Measurements from ENCODE around the gene C19orf44. TPM values are rescaled to one million over a fixed set of nuclear protein-coding genes. Genes with fewer than 3 reads are reported as not detected.

The C19orf44 gene
- total and polyA plus RNA-seq, 2 of the 4 experiments (the other 2 are of a cell fraction) = 1.4 to 3.8 TPM

GRCh38 chr19:16463341-16463990 lies 32.7 kb upstream of the C19orf44 start:
- CTCF ChIA-PET = no interaction called here
- Histone ChIP-seq H4K5ac (ENCODE audit: low read depth, low read length) (no peak overlapping the region), H3K79me1 (ENCODE audit: low read depth in 1 of 2, low read length in 2 of 2) (peaks cover 42 to 88% of the 10 kb centered on the region in 2 experiments), H2AFZ (replicated peaks; ENCODE audit: low read length, poor library complexity) (no peak overlapping the region), H2AK5ac (ENCODE audit: low read depth, low read length) (no peak overlapping the region), H3K4me2 (ENCODE audit: low read depth, low read length) (peak overlapping the region; percentile 52), H4K91ac (ENCODE audit: insufficient read depth, low read depth, low read length) (no peak overlapping the region), H3K9me1 (ENCODE audit: insufficient read depth, low read length) (peaks cover 28% of the 10 kb centered on the region), H4K20me1 (ENCODE audit: insufficient read depth, low read length) (peaks cover 88% of the 10 kb centered on the region), H3K27ac (ENCODE audit: insufficient read depth, low read length) (no peak overlapping the region), H2BK15ac (ENCODE audit: low read depth, low read length) (no peak overlapping the region), H3K9me3 (ENCODE audit: control insufficient read depth, insufficient read depth, low read length) (no peaks in the 10 kb centered on the region), H3K4ac (ENCODE audit: low read depth, low read length) (no peak overlapping the region), H3K23ac (ENCODE audit: low read depth, low read length) (no peak overlapping the region), H3K56ac (ENCODE audit: extremely low read depth, insufficient read depth, low read length) (no peak overlapping the region), H2BK5ac (ENCODE audit: low read depth, low read length, poor library complexity, severe bottlenecking) (no peak overlapping the region), H3K9ac (ENCODE audit: low read depth, low read length) (0 out of 2 replicates have a peak overlapping the region, but pooled peaks have one; percentile 22), H3K27me3 (ENCODE audit: control insufficient read depth, insufficient read depth, low read length) (no peaks in the 10 kb centered on the region), H2BK120ac (ENCODE audit: low read depth, low read length) (no peak overlapping the region), H3K4me1 (ENCODE audit: control insufficient read depth, insufficient read depth, low read length) (peaks cover 11% of the 10 kb centered on the region), H2AK9ac (replicated peaks; ENCODE audit: low read depth, low read length, poor library complexity) (no peak overlapping the region), H4K8ac (ENCODE audit: low read depth in 2 of 2, low read length in 2 of 2) (no peak overlapping the region), H3K36me3 (ENCODE audit: control insufficient read depth, insufficient read depth, low read length) (no peaks in the 10 kb centered on the region), H3K14ac (replicated peaks; ENCODE audit: low read depth, low read length) (no peak overlapping the region), H3K4me3 (ENCODE audit: insufficient read depth, low read depth, low read length) (no peak overlapping the region), H2BK20ac (ENCODE audit: low read depth, low read length) (no peak overlapping the region), H3K18ac (ENCODE audit: low read depth, low read length) (no peak overlapping the region)
- TF ChIP-seq CHD1 (IDR thresholded peaks at IDR 0.05; ENCODE audit: low read depth, low read length) (no peak), POLR2A (IDR thresholded peaks at IDR 0.05; ENCODE audit: low read depth, low read length) (no peak), CTCF (conservative IDR thresholded peaks at IDR 0.05; ENCODE audit: low read depth, low read length) (no peak), USF2 (IDR thresholded peaks at IDR 0.05; ENCODE audit: low read depth, low read length) (no peak), RAD21 (IDR thresholded peaks at IDR 0.05; ENCODE audit: low read length) (no peak), MAZ (IDR thresholded peaks at IDR 0.05; ENCODE audit: borderline replicate concordance, low read depth, low read length) (no peak), RCOR1 (IDR thresholded peaks at IDR 0.05; ENCODE audit: insufficient replicate concordance, low read length) (no peak), MAFK (IDR thresholded peaks at IDR 0.05; ENCODE audit: low read depth, low read length) (no peak), MXI1 (IDR thresholded peaks at IDR 0.05; ENCODE audit: borderline replicate concordance, low read depth, low read length) (no peak), RFX5 (IDR thresholded peaks at IDR 0.05; ENCODE audit: low read depth, low read length) (no peak), CEBPB (IDR thresholded peaks at IDR 0.05; ENCODE audit: low read depth, low read length) (no peak), BHLHE40 (IDR thresholded peaks at IDR 0.05; ENCODE audit: low read depth, low read length) (no peak), NFE2L2 (IDR thresholded peaks at IDR 0.05; ENCODE audit: low read depth, low read length) (no peak), ELK1 (IDR thresholded peaks at IDR 0.05; ENCODE audit: borderline replicate concordance, low read depth, low read length) (no peak), FOS (IDR thresholded peaks at IDR 0.05; ENCODE audit: low read depth, low read length) (no peak), SMC3 (IDR thresholded peaks at IDR 0.05; ENCODE audit: low read depth, low read length) (no peak)
- ATAC-seq (ENCODE audit: low read depth) (no peak), DNase-seq (no peak)
- 60% methylated on average over 3 of the region's 6 CpGs; no CpG with 5 or more reads in 1 of the 2 experiments for WGBS, 2 experiments (ENCODE audit: extremely low coverage in 2 of 2, insufficient read length in 1 of 2)
- dilution Hi-C loops (cut with HindIII; ENCODE audit: low sequenced_read_pairs, unreplicated experiment) (no loop called here), intact Hi-C loops (cut with micrococcal nuclease) (no loop called here), in situ Hi-C loops (cut with MboI; ENCODE audit: low sequenced_read_pairs) (no loop called here)
- BruUV-seq (replicated peaks) = no TSS peak
- POLR2A ChIA-PET (ENCODE audit: unreplicated experiment) = no interaction called here

Data from IMR-90 (cell line).